Measurements from ENCODE around the gene TRIB2. TPM values are rescaled to one million over a fixed set of nuclear protein-coding genes. Genes with fewer than 3 reads are reported as not detected.
A peak's percentile ranks its signal among the peaks of the same experiment; 100 is the strongest.

TRIB2 gene
- total RNA-seq, 6 experiments from 2014 or later: 9.1 to 24.4 (median 15.3) TPM

GRCh38 chr2:12773586-12774394, 57.1 kb downstream of the TRIB2 start:
- TF ChIP-seq POLR2A (IDR thresholded peaks at IDR 0.05): no peak
- no peak for TF ChIP-seq CTCF (IDR thresholded peaks at IDR 0.05)
- H3K36me3 ChIP-seq: no peaks in the 10 kb centered on the region
- no peaks in the 10 kb centered on the region for H3K27me3 ChIP-seq
- DNase-seq (no peak), ATAC-seq (no peak)
- H3K27ac ChIP-seq: no peak overlapping the region
- no peaks in the 10 kb centered on the region for H3K9me3 ChIP-seq
- no peak overlapping the region for H3K4me3 ChIP-seq
- intact Hi-C loops (cut with DNase I): no loop called here
- 36% methylated on average over 3 of the region's 3 CpGs for WGBS (ENCODE audit: insufficient coverage, low coverage, low lambda C conversion rate, missing lambda C conversion rate)
- no peaks in the 10 kb centered on the region for H3K4me1 ChIP-seq

- WGBS (ENCODE audit: insufficient coverage, low coverage, low lambda C conversion rate, missing lambda C conversion rate): 56% methylated on average over 1 of the region's 1 CpG
- no peak for TF ChIP-seq POLR2A (IDR thresholded peaks at IDR 0.05)
- no peak for TF ChIP-seq CTCF (IDR thresholded peaks at IDR 0.05)
- no peak overlapping the region for H3K27ac ChIP-seq
- H3K4me3 ChIP-seq: no peak overlapping the region
- no peak for ATAC-seq
- intact Hi-C loops (cut with DNase I): no loop called here
- H3K4me1 ChIP-seq: no peaks in the 10 kb centered on the region
- H3K27me3 ChIP-seq: no peaks in the 10 kb centered on the region
- no peak for DNase-seq
- H3K9me3 ChIP-seq: no peaks in the 10 kb centered on the region
- H3K36me3 ChIP-seq: no peaks in the 10 kb centered on the region
Measured at GRCh38 chr2:12774395-12774727, 57.6 kb downstream of the TRIB2 start.

- ATAC-seq (peak in 1 of 4 donors; percentile 52), DNase-seq (no peak)
- no peak overlapping the region for H3K27ac ChIP-seq
- no peak for TF ChIP-seq POLR2A (IDR thresholded peaks at IDR 0.05)
- TF ChIP-seq CTCF (IDR thresholded peaks at IDR 0.05): no peak
- 17% methylated on average over 1 of the region's 1 CpG for WGBS (ENCODE audit: insufficient coverage, low coverage, low lambda C conversion rate, missing lambda C conversion rate)
- no peaks in the 10 kb centered on the region for H3K27me3 ChIP-seq
- no peaks in the 10 kb centered on the region for H3K9me3 ChIP-seq
- no peaks in the 10 kb centered on the region for H3K36me3 ChIP-seq
- no peak overlapping the region for H3K4me3 ChIP-seq
- intact Hi-C loops (cut with DNase I): no loop called here
- H3K4me1 ChIP-seq: no peaks in the 10 kb centered on the region
Measured at GRCh38 chr2:12776521-12776961, 59.8 kb downstream of the TRIB2 start.

GRCh38 chr2:12778369-12778768, 61.6 kb downstream of the TRIB2 start:
- intact Hi-C loops (cut with DNase I): no loop called here
- no peaks in the 10 kb centered on the region for H3K27me3 ChIP-seq
- no peak for ATAC-seq
- H3K4me3 ChIP-seq: no peak overlapping the region
- H3K27ac ChIP-seq: no peak overlapping the region
- TF ChIP-seq CTCF (IDR thresholded peaks at IDR 0.05): no peak
- TF ChIP-seq POLR2A (IDR thresholded peaks at IDR 0.05): no peak
- H3K9me3 ChIP-seq: no peaks in the 10 kb centered on the region
- no peaks in the 10 kb centered on the region for H3K4me1 ChIP-seq
- H3K36me3 ChIP-seq: no peaks in the 10 kb centered on the region
- DNase-seq: no peak
- 18% methylated on average over 4 of the region's 6 CpGs for WGBS (ENCODE audit: insufficient coverage, low coverage, low lambda C conversion rate, missing lambda C conversion rate)

Data from right lobe of liver (tissue), 6 donors.